ENCODE measurements around the gene KRTAP5-9.
"Not testable (repeated sequence)": the region's sequence is repeated elsewhere in the genome, so short reads cannot be mapped to it uniquely, and the experiment has no call there.

The KRTAP5-9 gene

GRCh38 chr11:71563406-71563805, 15.2 kb downstream of the KRTAP5-9 start:
- no peak for DNase-seq (ENCODE audit: low read depth)

GRCh38 chr11:71564430-71564829, 16.2 kb downstream of the KRTAP5-9 start:
- no peak for DNase-seq (ENCODE audit: low read depth)

- no peak for DNase-seq (ENCODE audit: low read depth)
These were observed 17.0 kb downstream of the KRTAP5-9 start, which contains the start of gene KRTAP5-10 for GRCh38 chr11:71565263-71565662. TSS of gene KRTAP5-10 (plus strand) at chr11:71565563. CDS start at chr11:71565588, 25 bp downstream.

GRCh38 chr11:71566081-71566620, 17.9 kb downstream of the KRTAP5-9 start:
- DNase-seq (ENCODE audit: low read depth) = no peak

- DNase-seq (ENCODE audit: low read depth) = not testable (repeated sequence)
These were observed 18.7 kb downstream of the KRTAP5-9 start for GRCh38 chr11:71566626-71567599.

- not testable (repeated sequence) for DNase-seq (ENCODE audit: low read depth)
These were observed 19.4 kb downstream of the KRTAP5-9 start for GRCh38 chr11:71567633-71568032.

- DNase-seq (ENCODE audit: low read depth) = no peak
These were observed 20.6 kb downstream of the KRTAP5-9 start for GRCh38 chr11:71568704-71569349.

GRCh38 chr11:71571101-71571850, 23.1 kb downstream of the KRTAP5-9 start:
- not testable (repeated sequence) for DNase-seq (ENCODE audit: low read depth)

- no peak for DNase-seq (ENCODE audit: low read depth)
These were observed 24.6 kb downstream of the KRTAP5-9 start for GRCh38 chr11:71572811-71573210.

- DNase-seq (ENCODE audit: low read depth) = no peak
These were observed 26.2 kb downstream of the KRTAP5-9 start for GRCh38 chr11:71574418-71574817.

GRCh38 chr11:71575723-71576424, 27.7 kb downstream of the KRTAP5-9 start:
- no peak for DNase-seq (ENCODE audit: low read depth)

GRCh38 chr11:71576688-71577465, 28.7 kb downstream of the KRTAP5-9 start:
- not testable (repeated sequence) for DNase-seq (ENCODE audit: low read depth)

GRCh38 chr11:71577469-71578004, 29.3 kb downstream of the KRTAP5-9 start:
- DNase-seq (ENCODE audit: low read depth) = no peak

GRCh38 chr11:71579513-71579912, 31.3 kb downstream of the KRTAP5-9 start:
- not testable (repeated sequence) for DNase-seq (ENCODE audit: low read depth)

- DNase-seq (ENCODE audit: low read depth) = no peak
These were observed 32.1 kb downstream of the KRTAP5-9 start for GRCh38 chr11:71580057-71581003.

GRCh38 chr11:71581826-71582225, 33.6 kb downstream of the KRTAP5-9 start:
- no peak for DNase-seq (ENCODE audit: low read depth)

- no peak for DNase-seq (ENCODE audit: low read depth)
These were observed 34.2 kb downstream of the KRTAP5-9 start, which contains the start of gene KRTAP5-11 for GRCh38 chr11:71582309-71582895. TSS of gene KRTAP5-11 (minus strand) at chr11:71582875. CDS start at chr11:71582837, 38 bp downstream.

GRCh38 chr11:71582969-71583368, 34.7 kb downstream of the KRTAP5-9 start:
- not testable (repeated sequence) for DNase-seq (ENCODE audit: low read depth)
